Epithelial cell of proximal tubule (primary cell): Measurements from ENCODE around the gene RPL15. TPM values are rescaled to one million over a fixed set of nuclear protein-coding genes. Genes with fewer than 3 reads are reported as not detected.

ENCODE experiments used
- DNase-seq: peaks from one replicate; pipeline ENCODE4 v3.0.0-alpha.2; 2011; ENCODE audit warnings: low read depth
- H3K4me3 ChIP-seq: 2 replicates; pipeline ENCODE4 v1.5.1; 2011; ENCODE audit warnings: low read depth, mild to moderate bottlenecking, low read length
- CTCF ChIP-seq: conservative IDR thresholded peaks from 2 replicates; pipeline ENCODE4 v1.5.1; 2012; ENCODE audit warnings: low read depth, mild to moderate bottlenecking, low read length
- total RNA-seq: library from RNA; depleted of rRNA; stranded (reverse); fragments of >200 nt; gene quantifications from 2 replicates; pipeline ENCODE4 v1.2.3, GENCODE V29; 2015

The RPL15 gene
- total RNA-seq, 1 donor from 2014 or later, result 1,941 TPM

GRCh38 chr3:23920151-23920655, 3.3 kb downstream of the RPL15 start:
- no peak overlapping the region for H3K4me3 ChIP-seq
- TF ChIP-seq CTCF, result no peak
- DNase-seq, result no peak

- TF ChIP-seq CTCF, result no peak
- DNase-seq, result no peak
- H3K4me3 ChIP-seq, result no peak overlapping the region
Measured at GRCh38 chr3:23921052-23921511, 4.2 kb downstream of the RPL15 start.

GRCh38 chr3:23923786-23924185, 6.9 kb downstream of the RPL15 start:
- DNase-seq, result peak; percentile 76
- no peak for TF ChIP-seq CTCF
- no peak overlapping the region for H3K4me3 ChIP-seq

GRCh38 chr3:23926246-23926645, 9.3 kb downstream of the RPL15 start:
- H3K4me3 ChIP-seq, result no peak overlapping the region
- DNase-seq, result no peak
- no peak for TF ChIP-seq CTCF

- no peak for DNase-seq
- TF ChIP-seq CTCF, result peak; percentile 36
- no peak overlapping the region for H3K4me3 ChIP-seq
Measured at GRCh38 chr3:23926736-23927135, 9.8 kb downstream of the RPL15 start.

- H3K4me3 ChIP-seq, result no peak overlapping the region
- DNase-seq, result no peak
- TF ChIP-seq CTCF, result no peak
Measured at GRCh38 chr3:23928524-23928923, 11.6 kb downstream of the RPL15 start.

- TF ChIP-seq CTCF, result no peak
- H3K4me3 ChIP-seq, result no peak overlapping the region
- no peak for DNase-seq
Measured at GRCh38 chr3:23931597-23931996, 14.7 kb downstream of the RPL15 start.
